Measurements from ENCODE around the gene STEAP1B.

STEAP1B gene

GRCh38 chr7:22430457-22430856 is 69.5 kb downstream of the STEAP1B start:
- no peak for DNase-seq (ENCODE audit: low read depth)
- TF ChIP-seq, protein P1, sequence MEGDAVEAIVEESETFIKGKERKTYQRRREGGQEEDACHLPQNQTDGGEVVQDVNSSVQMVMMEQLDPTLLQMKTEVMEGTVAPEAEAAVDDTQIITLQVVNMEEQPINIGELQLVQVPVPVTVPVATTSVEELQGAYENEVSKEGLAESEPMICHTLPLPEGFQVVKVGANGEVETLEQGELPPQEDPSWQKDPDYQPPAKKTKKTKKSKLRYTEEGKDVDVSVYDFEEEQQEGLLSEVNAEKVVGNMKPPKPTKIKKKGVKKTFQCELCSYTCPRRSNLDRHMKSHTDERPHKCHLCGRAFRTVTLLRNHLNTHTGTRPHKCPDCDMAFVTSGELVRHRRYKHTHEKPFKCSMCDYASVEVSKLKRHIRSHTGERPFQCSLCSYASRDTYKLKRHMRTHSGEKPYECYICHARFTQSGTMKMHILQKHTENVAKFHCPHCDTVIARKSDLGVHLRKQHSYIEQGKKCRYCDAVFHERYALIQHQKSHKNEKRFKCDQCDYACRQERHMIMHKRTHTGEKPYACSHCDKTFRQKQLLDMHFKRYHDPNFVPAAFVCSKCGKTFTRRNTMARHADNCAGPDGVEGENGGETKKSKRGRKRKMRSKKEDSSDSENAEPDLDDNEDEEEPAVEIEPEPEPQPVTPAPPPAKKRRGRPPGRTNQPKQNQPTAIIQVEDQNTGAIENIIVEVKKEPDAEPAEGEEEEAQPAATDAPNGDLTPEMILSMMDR (IDR thresholded peaks at IDR 0.05; ENCODE audit: insufficient read depth, low read depth, low read length, missing control alignments) = no peak
- H3K4me3 ChIP-seq (ENCODE audit: low read depth, low read length) = no peak overlapping the region

- no peak for DNase-seq (ENCODE audit: low read depth)
- no peak overlapping the region for H3K4me3 ChIP-seq (ENCODE audit: low read depth, low read length)
- TF ChIP-seq, protein P1 (IDR thresholded peaks at IDR 0.05; ENCODE audit: insufficient read depth, low read depth, low read length, missing control alignments) = no peak
Observed at GRCh38 chr7:22429386-22429785, 70.6 kb downstream of the STEAP1B start.

- TF ChIP-seq, protein P1 (IDR thresholded peaks at IDR 0.05; ENCODE audit: insufficient read depth, low read depth, low read length, missing control alignments) = no peak
- no peak overlapping the region for H3K4me3 ChIP-seq (ENCODE audit: low read depth, low read length)
- no peak for DNase-seq (ENCODE audit: low read depth)
Observed at GRCh38 chr7:22427855-22428254, 72.1 kb downstream of the STEAP1B start.

DNA sequence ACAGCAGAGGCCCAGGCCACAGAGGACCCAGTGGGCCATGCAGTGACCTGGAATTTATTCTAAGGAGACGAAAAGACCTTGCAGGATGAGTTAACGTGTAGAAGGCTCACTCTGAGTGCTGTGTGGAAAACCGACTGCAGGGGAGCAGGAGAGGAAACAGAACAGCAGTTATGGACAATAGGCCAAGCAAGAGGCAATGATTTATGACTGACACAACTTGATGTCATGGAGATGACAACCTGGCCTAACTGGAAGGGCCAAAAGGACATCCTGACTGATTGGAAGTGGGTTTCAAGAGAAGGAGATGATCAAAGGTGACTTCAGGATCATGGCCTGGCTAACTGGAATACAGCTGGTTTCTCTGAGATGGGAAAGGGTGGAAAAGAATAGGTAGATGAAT is 72.9 kb downstream of the STEAP1B start:
- DNase-seq (ENCODE audit: low read depth) = no peak
- no peak overlapping the region for H3K4me3 ChIP-seq (ENCODE audit: low read depth, low read length)

GRCh38 chr7:22426463-22427094 is 73.4 kb downstream of the STEAP1B start:
- TF ChIP-seq, protein P1 (IDR thresholded peaks at IDR 0.05; ENCODE audit: insufficient read depth, low read depth, low read length, missing control alignments) = no peak
- no peak overlapping the region for H3K4me3 ChIP-seq (ENCODE audit: low read depth, low read length)
- peak; percentile 24 for DNase-seq (ENCODE audit: low read depth)

More for the DNA sequence above, 72.9 kb downstream of the STEAP1B start:
- TF ChIP-seq, protein P1 (IDR thresholded peaks at IDR 0.05; ENCODE audit: insufficient read depth, low read depth, low read length, missing control alignments) = no peak

GRCh38 chr7:22425361-22425760 is 74.6 kb downstream of the STEAP1B start:
- H3K4me3 ChIP-seq (ENCODE audit: low read depth, low read length) = no peak overlapping the region
- no peak for DNase-seq (ENCODE audit: low read depth)

More at GRCh38 chr7:22425361-22425760, 74.6 kb downstream of the STEAP1B start:
- TF ChIP-seq, protein P1 (IDR thresholded peaks at IDR 0.05; ENCODE audit: insufficient read depth, low read depth, low read length, missing control alignments) = no peak
